Stimulated activated CD8-positive, alpha-beta memory T cell treated with anti-CD3 and anti-CD28 coated beads, Interleukin-15, amount 100 ng/mL, for 48 hours (primary cell): ENCODE results near the gene YIPF6.
"Not testable (repeated sequence)": the region's sequence is repeated elsewhere in the genome, so short reads cannot be mapped to it uniquely, and the experiment has no call there.

Source experiments
- DNase-seq, 2 donors: peaks; one replicate each; pipeline ENCODE4 v3.0.0-alpha.2; 2020; ENCODE audit warnings: low read depth in 2 of 2

YIPF6 gene

GRCh38 chrX:68506649-68507048 is 7.8 kb downstream of the YIPF6 start:
- DNase-seq, result no peak

- no peak for DNase-seq
These were observed 9.9 kb downstream of the YIPF6 start for GRCh38 chrX:68508799-68509198.

GRCh38 chrX:68511255-68511654 is 12.4 kb downstream of the YIPF6 start:
- DNase-seq, result no peak

- DNase-seq, result not testable (repeated sequence)
These were observed 25.8 kb downstream of the YIPF6 start for GRCh38 chrX:68524680-68525079.

GRCh38 chrX:68532831-68533533 is 34.1 kb downstream of the YIPF6 start:
- DNase-seq, result no peak

- no peak for DNase-seq
These were observed 34.8 kb downstream of the YIPF6 start for GRCh38 chrX:68533656-68534055.

- no peak for DNase-seq
These were observed 35.8 kb downstream of the YIPF6 start for GRCh38 chrX:68534691-68535090.

- no peak for DNase-seq
These were observed 37.6 kb downstream of the YIPF6 start for GRCh38 chrX:68536429-68536828.

GRCh38 chrX:68536884-68537283 is 38.0 kb downstream of the YIPF6 start:
- no peak for DNase-seq

GRCh38 chrX:68550193-68550592 is 51.3 kb downstream of the YIPF6 start:
- DNase-seq, result no peak

GRCh38 chrX:68556036-68556435 is 57.2 kb downstream of the YIPF6 start:
- no peak for DNase-seq

GRCh38 chrX:68557126-68557525 is 58.3 kb downstream of the YIPF6 start:
- not testable (repeated sequence) for DNase-seq

GRCh38 chrX:68559905-68560304 is 61.1 kb downstream of the YIPF6 start:
- not testable (repeated sequence) for DNase-seq

- DNase-seq, result peak in 1 of 2 donors; percentile 2
These were observed 69.3 kb downstream of the YIPF6 start for GRCh38 chrX:68568136-68568535.

GRCh38 chrX:68570598-68570997 is 71.7 kb downstream of the YIPF6 start:
- no peak for DNase-seq

- no peak for DNase-seq
These were observed 72.4 kb downstream of the YIPF6 start for GRCh38 chrX:68571292-68571609.

GRCh38 chrX:68571610-68572311 is 72.9 kb downstream of the YIPF6 start:
- peak in 1 of 2 donors; percentile 6 for DNase-seq

GRCh38 chrX:68574240-68574639 is 75.4 kb downstream of the YIPF6 start:
- no peak for DNase-seq

GRCh38 chrX:68579810-68580209 is 81.0 kb downstream of the YIPF6 start:
- no peak for DNase-seq

GRCh38 chrX:68584221-68584620 is 85.4 kb downstream of the YIPF6 start:
- no peak for DNase-seq
